CD14-positive monocyte (primary cell): ENCODE measurements around the gene C9. TPM values are rescaled to one million over a fixed set of nuclear protein-coding genes. Genes with fewer than 3 reads are reported as not detected.

Experiments
- DNase-seq, 3 donors: peaks; one replicate each; pipeline ENCODE4 v3.0.0-alpha.2; 2011 to 2022
- H2AFZ ChIP-seq: 2 replicates; pipeline ENCODE4 v1.6.0; 2012; ENCODE audit warnings: mild to moderate bottlenecking, low read depth, low read length, inconsistent platforms; ENCODE audit not compliant: insufficient read depth, poor library complexity, severe bottlenecking
- H3K27ac ChIP-seq, 2 donors: 1 replicate in 1 of 2; 2 replicates in 1 of 2; pipeline ENCODE4 v1.5.1; 2012 to 2013; ENCODE audit warnings: low read length in 2 of 2, control low read depth in 1 of 2, inconsistent platforms in 1 of 2, low read depth in 1 of 2, mild to moderate bottlenecking in 1 of 2
- H3K27me3 ChIP-seq, 2 donors: one replicate each; pipeline versions ENCODE4 v1.6.0 to v1.6.1; 2011 to 2013; ENCODE audit warnings: low read length in 2 of 2; ENCODE audit not compliant: control insufficient read depth in 2 of 2, insufficient read depth in 2 of 2
- H3K36me3 ChIP-seq, 2 donors: replicated peaks in 1 of 2; 1 replicate in 1 of 2; 2 replicates in 1 of 2; pipeline versions ENCODE4 v1.5.1 to v1.6.1; 2012 to 2013; ENCODE audit warnings: low read length in 2 of 2, control low read depth in 1 of 2, inconsistent platforms in 1 of 2, mild to moderate bottlenecking in 1 of 2; ENCODE audit not compliant: insufficient read depth in 2 of 2, control insufficient read depth in 1 of 2
- H3K4me1 ChIP-seq, 2 donors: 1 replicate in 1 of 2; 2 replicates in 1 of 2; pipeline versions ENCODE4 v1.5.1 to v1.6.1; 2012 to 2013; ENCODE audit warnings: low read length in 2 of 2, control low read depth in 1 of 2, inconsistent platforms in 1 of 2, mild to moderate bottlenecking in 1 of 2, moderate library complexity in 1 of 2; ENCODE audit not compliant: insufficient read depth in 2 of 2, control insufficient read depth in 1 of 2
- H3K4me2 ChIP-seq: replicated peaks from 2 replicates; pipeline ENCODE3; 2012; ENCODE audit warnings: low read length, moderate library complexity, mild to moderate bottlenecking; ENCODE audit not compliant: poor library complexity, severe bottlenecking; ENCODE audit errors: extremely low read depth
- H3K4me3 ChIP-seq, 3 experiments: fragments of 200-600 bp in 1 of 3; sonication (generic) in 1 of 3; replicated peaks in 1 of 3; 1 replicate in 2 of 3; 2 replicates in 1 of 3; pipeline ENCODE4 v1.5.1; 2011 to 2013; ENCODE audit warnings: low read length in 3 of 3, mild to moderate bottlenecking in 3 of 3, control low read depth in 2 of 3, low read depth in 2 of 3, inconsistent platforms in 1 of 3, moderate library complexity in 1 of 3
- H3K79me2 ChIP-seq: 2 replicates; pipeline ENCODE4 v1.6.0; 2012; ENCODE audit warnings: mild to moderate bottlenecking, control low read depth, inconsistent platforms, low read length, moderate library complexity; ENCODE audit not compliant: insufficient read depth
- H3K9ac ChIP-seq: 2 replicates; pipeline ENCODE4 v1.6.0; 2017; ENCODE audit warnings: low read length, mild to moderate bottlenecking; ENCODE audit not compliant: insufficient read depth, poor library complexity, severe bottlenecking
- H3K9me3 ChIP-seq, 2 donors: replicated peaks in 1 of 2; 1 replicate in 1 of 2; 2 replicates in 1 of 2; pipeline versions ENCODE4 v1.5.1 to v1.6.1; 2012 to 2013; ENCODE audit warnings: low read length in 2 of 2, control low read depth in 1 of 2; ENCODE audit not compliant: control insufficient read depth in 1 of 2, insufficient read depth in 1 of 2
- H4K20me1 ChIP-seq: 2 replicates; pipeline ENCODE4 v1.6.0; 2012; ENCODE audit warnings: mild to moderate bottlenecking, low read length, control low read depth, moderate library complexity; ENCODE audit not compliant: insufficient read depth
- H3K27ac Mint-ChIP-seq, 7 donors: one replicate each; pipeline ENCODE4 v1.8.0; 2020; ENCODE audit warnings: mild to moderate bottlenecking in 7 of 7, mixed read lengths in 7 of 7, moderate library complexity in 6 of 7, inconsistent platforms in 2 of 7
- H3K27me3 Mint-ChIP-seq, 3 donors: one replicate each; pipeline ENCODE4 v1.8.0; 2021 to 2022; ENCODE audit warnings: low read depth in 3 of 3, mild to moderate bottlenecking in 3 of 3, mixed read lengths in 3 of 3, moderate library complexity in 3 of 3, inconsistent platforms in 1 of 3
- H3K36me3 Mint-ChIP-seq, 2 donors: one replicate each; pipeline ENCODE4 v1.8.0; 2020; ENCODE audit warnings: mixed read lengths in 2 of 2, inconsistent platforms in 1 of 2, mild to moderate bottlenecking in 1 of 2
- H3K4me1 Mint-ChIP-seq: one replicate; pipeline ENCODE4 v1.8.0; 2020; ENCODE audit warnings: mild to moderate bottlenecking, mixed read lengths
- H3K4me3 Mint-ChIP-seq, 2 donors: one replicate each; pipeline ENCODE4 v1.8.0; 2020; ENCODE audit warnings: mild to moderate bottlenecking in 2 of 2, mixed read lengths in 2 of 2, moderate library complexity in 1 of 2
- H3K9me3 Mint-ChIP-seq, 7 donors: one replicate each; pipeline ENCODE4 v1.8.0; 2020 to 2022; ENCODE audit warnings: mixed read lengths in 7 of 7, mild to moderate bottlenecking in 6 of 7, moderate library complexity in 6 of 7, inconsistent platforms in 2 of 7
- CTCF ChIP-seq: fragments of 200-600 bp; IDR thresholded peaks from one replicate; pipeline ENCODE4 v1.8.0; 2022; ENCODE audit warnings: antibody characterized with exemption, mild to moderate bottlenecking
- WGBS: methylation state at CpG from one replicate; pipeline ENCODE4 v1.1.5; 2013; ENCODE audit warnings: missing lambda C conversion rate; ENCODE audit not compliant: insufficient coverage; 5-methylcytosine and 5-hydroxymethylcytosine counted together
- intact Hi-C, 2 donors: fragments of 100-400 bp; cut with micrococcal nuclease; formaldehyde crosslinking; loops; one replicate each; pipeline versions ENCODE4 v1.15.0 to v1.15.1; 2023
- polyA plus RNA-seq, 3 donors: library from polyadenylated mRNA; depleted of rRNA in 1 of 3; unstranded in 2 of 3; stranded (reverse) in 1 of 3; fragments of 300-500 nt in 2 of 3; fragments of >200 nt in 1 of 3; fragmentation: Illumina TruSeq in 2 of 3; gene quantifications; 1 replicate in 2 of 3; 2 replicates in 1 of 3; pipeline ENCODE4 v1.2.3, GENCODE V29; 2012 to 2021

C9 gene
- polyA plus RNA-seq, 3 donors, result not detected

GRCh38 chr5:39411061-39411460 lies 46.8 kb upstream of the C9 start:
- Mint-ChIP-seq H3K36me3 (peaks cover 0 to 1% of the 10 kb centered on the region in 2 donors), H3K4me1 (peaks cover 27% of the 10 kb centered on the region), H3K4me3 (peak overlapping the region in 1 of 2 donors; percentile 46), H3K27me3 (peaks cover 0 to 2% (median 0%) of the 10 kb centered on the region in 3 donors), H3K27ac (peak overlapping the region; percentile 49 to 82 (median 66)), H3K9me3 (no peaks in the 10 kb centered on the region)
- WGBS, result no CpG with 5 or more reads among the region's 1 CpG
- Histone ChIP-seq H3K27ac (peak overlapping the region in 1 of 2 donors; percentile 59), H3K4me2 (peak overlapping the region; percentile 54), H3K9me3 (no peaks in the 10 kb centered on the region), H2AFZ (no peak overlapping the region), H3K79me2 (no peaks in the 10 kb centered on the region), H3K9ac (no peak overlapping the region), H3K36me3 (no peaks in the 10 kb centered on the region), H3K27me3 (no peaks in the 10 kb centered on the region), H3K4me3 (peak overlapping the region in 1 of 3 experiments; percentile 31), H4K20me1 (no peaks in the 10 kb centered on the region), H3K4me1 (peaks cover 25 to 29% of the 10 kb centered on the region in 2 donors)
- peak; percentile 55 to 83 (median 75) for DNase-seq
- TF ChIP-seq CTCF, result no peak
- intact Hi-C loops, result loop anchor here in 1 of 2 donors (10.0 kb wide), 1 partner anchor 54 kb away; no protein-coding TSS in a partner anchor

GRCh38 chr5:39409033-39409432 lies 44.7 kb upstream of the C9 start:
- Histone ChIP-seq H3K9me3 (no peaks in the 10 kb centered on the region), H3K27ac (no peak overlapping the region), H3K27me3 (no peaks in the 10 kb centered on the region), H3K4me2 (no peak overlapping the region), H3K9ac (no peak overlapping the region), H2AFZ (no peak overlapping the region), H3K36me3 (no peaks in the 10 kb centered on the region), H4K20me1 (no peaks in the 10 kb centered on the region), H3K79me2 (no peaks in the 10 kb centered on the region), H3K4me1 (peaks cover 25 to 29% of the 10 kb centered on the region in 2 donors), H3K4me3 (no peak overlapping the region)
- no peak for DNase-seq
- no CpG with 5 or more reads among the region's 1 CpG for WGBS
- Mint-ChIP-seq H3K27me3 (peaks cover 0 to 2% (median 0%) of the 10 kb centered on the region in 3 donors), H3K36me3 (peaks cover 0 to 1% of the 10 kb centered on the region in 2 donors), H3K4me1 (peaks cover 27% of the 10 kb centered on the region), H3K4me3 (no peak overlapping the region), H3K9me3 (no peaks in the 10 kb centered on the region), H3K27ac (no peak overlapping the region)
- TF ChIP-seq CTCF, result no peak
- intact Hi-C loops, result no loop called here
